DND-41 (cell line): ENCODE results near the gene PRICKLE2.

Source experiments
- EZH2 ChIP-seq: IDR thresholded peaks from 3 replicates; pipeline ENCODE4 v1.6.1; 2012; ENCODE audit warnings: borderline replicate concordance, low read depth, mild to moderate bottlenecking, moderate library complexity, low read length, inconsistent platforms; ENCODE audit not compliant: severe bottlenecking
- TF ChIP-seq, protein P1 (sequence below): IDR thresholded peaks from 2 replicates; pipeline ENCODE4 v1.5.1; 2012; ENCODE audit warnings: borderline replicate concordance, low read length, moderate library complexity, mild to moderate bottlenecking; ENCODE audit not compliant: poor library complexity, severe bottlenecking; ENCODE audit errors: extremely low read depth

DNA sequence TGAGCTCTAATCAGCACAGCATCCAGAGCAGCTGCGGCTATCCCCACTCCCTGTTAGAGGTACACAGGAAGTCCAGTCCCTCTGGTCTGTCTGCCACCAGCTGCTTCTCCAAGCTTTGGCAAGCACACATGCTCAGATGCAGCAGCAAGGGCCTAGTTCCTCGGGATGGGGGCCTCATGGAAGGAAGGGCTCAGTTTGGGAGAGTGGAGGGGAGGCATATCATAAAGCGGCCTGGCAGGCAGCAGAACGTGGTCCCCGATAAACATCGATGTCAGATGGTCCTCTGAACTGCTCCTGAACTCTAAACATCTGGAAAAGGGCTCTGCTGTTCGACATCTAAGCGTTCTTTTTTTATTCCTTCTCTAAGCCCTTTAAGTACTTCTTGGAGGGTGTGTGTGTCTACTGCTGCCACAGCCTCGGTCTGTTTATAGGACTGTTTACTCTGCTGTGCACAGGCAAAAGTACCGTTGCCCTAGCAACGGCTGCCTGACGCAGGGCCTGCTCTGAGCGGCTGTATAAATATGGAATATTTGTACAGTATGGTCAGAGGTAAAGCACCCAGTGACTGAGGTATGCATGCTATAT is 74.6 kb downstream of the PRICKLE2 start:
- TF ChIP-seq, protein P1, sequence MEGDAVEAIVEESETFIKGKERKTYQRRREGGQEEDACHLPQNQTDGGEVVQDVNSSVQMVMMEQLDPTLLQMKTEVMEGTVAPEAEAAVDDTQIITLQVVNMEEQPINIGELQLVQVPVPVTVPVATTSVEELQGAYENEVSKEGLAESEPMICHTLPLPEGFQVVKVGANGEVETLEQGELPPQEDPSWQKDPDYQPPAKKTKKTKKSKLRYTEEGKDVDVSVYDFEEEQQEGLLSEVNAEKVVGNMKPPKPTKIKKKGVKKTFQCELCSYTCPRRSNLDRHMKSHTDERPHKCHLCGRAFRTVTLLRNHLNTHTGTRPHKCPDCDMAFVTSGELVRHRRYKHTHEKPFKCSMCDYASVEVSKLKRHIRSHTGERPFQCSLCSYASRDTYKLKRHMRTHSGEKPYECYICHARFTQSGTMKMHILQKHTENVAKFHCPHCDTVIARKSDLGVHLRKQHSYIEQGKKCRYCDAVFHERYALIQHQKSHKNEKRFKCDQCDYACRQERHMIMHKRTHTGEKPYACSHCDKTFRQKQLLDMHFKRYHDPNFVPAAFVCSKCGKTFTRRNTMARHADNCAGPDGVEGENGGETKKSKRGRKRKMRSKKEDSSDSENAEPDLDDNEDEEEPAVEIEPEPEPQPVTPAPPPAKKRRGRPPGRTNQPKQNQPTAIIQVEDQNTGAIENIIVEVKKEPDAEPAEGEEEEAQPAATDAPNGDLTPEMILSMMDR, result no peak
- no peak for TF ChIP-seq EZH2
